Stimulated activated naive CD4-positive, alpha-beta T cell (primary cell): ENCODE data around the gene MRPL27.
A peak's percentile ranks its signal among the peaks of the same experiment; 100 is the strongest.

Experiments
- DNase-seq, 6 experiments: peaks; one replicate each; lab custom pipeline; 2025; lab: John Stamatoyannopoulos, UW

The MRPL27 gene

DNA sequence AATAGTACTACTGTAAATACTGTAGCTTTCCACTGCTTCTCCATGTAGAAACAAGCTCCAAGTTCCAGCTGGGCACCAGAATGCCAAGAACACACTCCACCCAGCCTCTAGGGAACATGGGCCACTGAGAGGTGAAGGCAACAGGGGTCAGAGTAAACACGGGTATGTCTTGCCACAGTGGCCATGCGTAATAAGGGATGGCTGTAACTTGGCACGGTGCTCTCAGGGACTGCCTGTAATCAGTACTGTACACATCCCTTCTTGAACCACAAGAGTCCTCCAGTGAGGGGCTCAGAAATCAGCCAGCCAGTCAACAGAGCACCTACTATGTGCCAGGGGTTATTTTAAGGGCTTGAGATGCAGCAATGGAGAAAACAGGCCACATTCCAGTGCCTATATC, 13.5 kb upstream of the MRPL27 start:
- no peak for DNase-seq

DNA sequence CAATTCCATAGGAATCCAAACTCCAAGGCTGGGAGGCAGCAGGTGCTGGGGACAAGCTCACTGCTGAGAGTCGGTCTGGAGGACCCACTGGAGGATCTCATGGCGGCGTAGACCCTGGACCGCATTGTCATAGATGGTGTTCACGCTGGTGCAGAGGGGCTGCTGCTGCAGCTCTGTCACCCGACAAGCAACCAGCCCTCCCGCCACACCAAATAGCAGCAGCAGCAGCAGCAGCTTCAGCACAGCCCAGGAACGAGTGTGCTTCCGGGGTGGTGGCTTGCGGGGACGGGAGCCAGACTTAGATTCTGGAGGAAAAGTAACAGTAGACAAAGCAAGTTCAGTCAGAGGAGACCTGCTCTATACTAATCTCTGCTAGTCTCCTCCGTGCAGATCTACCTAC, 9.9 kb upstream of the MRPL27 start:
- no peak for DNase-seq

DNA sequence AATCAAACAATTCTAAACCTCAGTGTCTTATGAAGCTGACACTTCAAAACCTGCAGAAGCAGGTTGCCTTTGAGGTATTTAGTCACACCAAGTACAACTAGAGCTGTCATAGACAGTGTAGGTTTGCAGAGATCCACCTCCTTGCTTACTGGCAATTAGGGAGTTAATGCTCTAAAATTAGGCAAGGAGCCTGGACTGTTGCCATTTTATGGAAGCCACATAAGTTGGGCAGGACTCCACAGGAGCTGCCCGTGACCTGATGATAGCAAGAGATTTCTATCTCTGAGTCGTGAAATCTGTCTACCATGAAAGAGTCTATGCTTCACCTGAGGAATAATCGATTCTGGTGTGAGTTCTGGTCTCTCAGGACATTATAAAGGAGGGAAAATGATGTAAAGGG, 8.9 kb upstream of the MRPL27 start:
- DNase-seq: no peak

DNA sequence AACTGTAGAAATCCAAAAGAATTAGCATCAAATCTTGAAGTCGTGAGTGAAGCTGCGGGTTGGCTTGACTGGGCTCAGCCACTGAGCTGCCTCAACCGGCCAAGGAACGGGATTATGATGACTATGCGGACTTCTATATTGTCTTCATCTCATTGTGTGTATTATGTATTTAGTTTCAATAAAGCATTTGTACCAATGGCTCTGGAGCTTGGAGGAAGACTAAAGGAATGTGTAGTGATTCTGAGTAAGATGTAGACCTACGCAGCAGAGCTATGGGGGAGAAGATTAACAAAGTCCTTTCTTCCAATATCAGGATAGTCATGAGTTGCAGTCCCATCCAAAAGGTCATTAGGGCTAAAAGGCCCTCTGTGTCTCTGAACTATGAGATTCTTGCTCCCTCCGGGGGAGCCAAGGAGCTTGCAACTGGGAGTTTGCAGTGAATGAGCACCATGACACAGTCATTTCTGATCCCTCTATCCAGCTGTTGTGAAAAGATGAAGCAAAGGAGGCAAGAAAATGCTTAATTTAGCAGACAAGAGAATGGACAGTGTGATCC, 8.4 kb upstream of the MRPL27 start:
- no peak for DNase-seq

DNA sequence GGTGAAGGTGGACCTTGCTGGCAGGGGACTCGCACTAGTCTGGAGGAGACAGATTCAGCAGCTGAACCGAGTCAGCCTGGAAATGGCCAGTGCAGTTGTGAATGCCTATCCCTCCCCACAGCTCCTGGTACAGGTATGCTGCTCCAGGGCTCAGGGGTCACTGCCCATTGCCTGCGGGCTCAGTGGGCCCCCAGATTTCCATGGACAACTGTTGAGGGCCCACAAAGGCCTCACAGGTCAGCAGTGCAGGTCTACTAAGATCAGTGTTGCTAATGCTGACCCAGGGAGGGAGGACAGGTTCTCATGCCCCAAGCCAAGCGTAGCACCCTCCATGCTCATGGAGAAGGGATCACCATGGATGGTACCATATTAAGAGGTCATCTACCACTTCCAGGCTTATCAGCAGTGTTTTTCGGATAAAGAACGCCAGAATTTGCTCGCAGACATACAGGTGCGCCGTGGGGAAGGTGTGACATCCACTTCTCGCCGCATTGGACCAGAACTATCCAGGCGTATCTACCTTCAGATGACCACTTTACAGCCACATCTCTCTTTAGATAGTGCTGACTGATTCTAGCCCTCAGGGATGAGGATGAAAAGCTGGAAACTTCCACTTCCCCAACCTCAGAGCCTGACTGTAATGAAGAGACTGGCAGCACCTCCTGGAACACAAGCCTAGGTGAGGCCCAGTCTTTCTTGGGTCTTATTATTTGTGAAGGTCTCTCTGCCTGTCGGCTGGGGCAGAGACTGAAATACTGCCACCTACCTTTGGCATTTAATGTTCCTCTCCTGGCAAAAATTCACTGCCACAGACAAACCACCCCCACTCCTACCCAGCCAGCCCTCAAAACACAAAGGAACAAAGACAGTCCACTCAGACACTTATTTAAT, 7.6 kb upstream of the MRPL27 start:
- DNase-seq: no peak

DNA sequence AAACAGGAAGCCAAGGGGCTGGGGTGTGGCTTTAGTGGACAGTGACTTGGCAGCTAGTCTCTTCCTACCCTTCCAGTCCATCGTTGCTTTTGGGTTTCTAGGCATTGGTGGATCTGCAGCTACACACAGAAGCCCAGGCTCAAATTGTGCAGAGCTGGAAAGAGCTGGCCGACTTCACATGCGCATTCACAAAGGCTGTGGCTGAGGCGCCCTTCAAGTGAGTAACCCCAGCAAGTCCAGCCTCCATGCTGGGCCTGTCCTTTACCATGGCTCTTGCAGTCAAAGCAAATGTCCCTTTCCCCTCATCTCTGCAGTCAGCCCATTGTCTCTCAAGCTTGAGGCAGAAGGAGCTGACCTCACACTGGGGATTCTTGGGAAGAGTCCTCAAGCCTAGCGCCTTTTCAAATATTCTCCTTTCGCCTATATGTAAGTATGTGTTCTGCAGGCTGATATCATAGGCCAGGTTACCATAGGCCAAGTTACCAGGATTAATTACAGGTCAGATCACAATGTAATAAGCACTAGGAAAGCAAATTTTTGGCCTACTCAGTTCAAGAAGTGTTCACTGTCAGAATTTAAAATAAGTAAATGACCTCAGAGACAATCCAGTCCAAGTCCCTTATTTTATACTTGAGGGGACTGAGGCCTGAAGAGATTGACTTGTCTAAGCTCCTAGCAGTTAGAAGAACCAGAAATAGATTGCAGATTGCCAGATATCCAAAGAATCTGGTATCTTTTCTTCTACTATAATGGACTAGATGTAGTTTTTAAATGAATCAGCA, 6.6 kb upstream of the MRPL27 start:
- DNase-seq: no peak

DNA sequence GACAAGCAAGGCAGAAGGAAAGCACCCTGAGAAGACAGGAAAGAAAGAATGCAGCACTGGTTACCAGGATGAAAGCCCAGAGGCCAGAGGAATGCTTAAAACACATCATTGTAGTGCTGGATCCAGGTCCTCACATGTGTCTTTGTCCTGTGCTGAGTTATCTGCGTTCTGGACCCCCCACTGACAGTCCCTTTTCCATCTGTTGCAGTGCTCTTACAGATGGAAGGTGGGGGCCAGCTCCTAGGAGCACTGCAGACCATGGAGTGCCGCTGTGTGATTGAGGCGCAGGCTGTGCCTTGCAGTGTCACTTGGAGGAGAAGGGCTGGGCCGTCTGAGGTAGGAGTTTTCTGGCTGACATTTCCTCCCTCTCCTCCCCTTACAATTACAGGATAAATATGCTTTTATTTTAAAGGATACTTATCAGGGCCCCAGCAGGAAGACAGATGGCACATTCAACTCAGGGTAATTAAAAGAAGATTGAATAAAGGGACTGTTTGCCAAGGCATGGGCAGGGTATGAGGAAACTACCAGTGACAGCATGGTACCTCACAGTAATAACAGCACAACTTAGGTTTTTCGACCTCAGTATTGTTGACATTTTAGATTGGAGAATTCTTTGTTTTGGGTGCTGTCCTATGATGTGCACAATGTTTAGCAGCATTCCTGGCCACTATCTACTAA, 3.0 kb upstream of the MRPL27 start:
- no peak for DNase-seq

DNA sequence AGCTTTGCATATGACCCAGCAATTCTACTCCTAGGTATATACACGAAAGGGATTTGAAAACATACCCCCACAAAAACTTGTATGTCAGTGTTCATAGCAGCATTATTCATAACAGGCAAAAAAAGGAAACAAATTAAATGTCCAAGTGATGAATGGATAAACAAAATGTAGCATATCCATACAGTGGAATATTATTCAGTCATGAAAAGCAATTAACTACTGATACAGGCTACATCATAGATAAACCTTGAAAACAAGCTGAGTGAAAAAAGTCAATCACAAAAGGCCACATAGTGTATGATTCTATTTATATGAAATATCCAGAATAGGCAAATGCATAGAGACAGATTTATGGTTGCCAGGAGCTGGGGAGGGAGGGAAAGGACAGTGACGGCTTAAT, 721 bp upstream of the MRPL27 start:
- DNase-seq: no peak

DNA sequence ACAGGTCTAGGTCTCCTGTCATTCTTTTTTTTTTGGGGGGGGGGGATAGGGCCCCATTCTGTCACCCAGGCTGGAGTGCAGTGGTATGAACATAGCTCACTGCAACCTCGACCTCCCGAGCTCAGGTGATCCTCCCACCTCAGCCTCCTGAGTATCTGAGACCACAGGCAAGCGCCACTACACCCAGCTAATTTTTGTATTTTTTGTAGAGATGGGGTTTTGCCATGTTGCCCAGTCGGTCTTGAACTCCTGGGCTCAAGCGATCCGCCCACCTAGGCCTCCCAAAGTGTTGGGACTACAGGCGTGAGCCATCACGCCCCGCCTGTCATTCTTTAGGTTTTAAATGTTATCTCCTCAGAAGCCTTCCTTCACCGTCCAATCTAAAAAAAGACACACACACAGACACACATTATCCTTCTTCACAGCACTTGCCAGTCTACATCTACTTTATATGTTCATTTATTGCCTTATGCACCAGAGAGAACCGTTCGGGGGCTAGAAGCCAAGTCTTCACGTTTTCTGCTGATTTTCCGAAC, 694 bp downstream of the MRPL27 start:
- no peak for DNase-seq

DNA sequence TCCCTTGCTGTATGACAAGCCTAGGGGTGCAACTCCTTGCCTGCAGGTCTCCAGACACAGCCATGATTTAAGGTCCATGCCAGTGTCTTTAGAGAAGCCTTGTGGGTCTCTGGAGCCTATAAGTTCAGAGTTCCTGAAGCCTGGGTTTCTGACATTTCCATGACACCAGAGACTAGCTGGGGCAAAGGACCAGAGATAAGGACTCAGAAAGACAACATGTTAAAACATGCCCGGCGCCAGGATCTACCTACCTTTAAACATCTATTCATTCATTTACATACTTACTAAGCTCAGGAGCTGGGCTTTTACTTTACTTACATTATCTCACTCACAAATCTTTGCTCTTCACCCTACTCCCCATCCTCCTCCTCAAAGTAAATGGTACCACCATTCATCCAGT, 1.5 kb downstream of the MRPL27 start:
- no peak for DNase-seq

DNA sequence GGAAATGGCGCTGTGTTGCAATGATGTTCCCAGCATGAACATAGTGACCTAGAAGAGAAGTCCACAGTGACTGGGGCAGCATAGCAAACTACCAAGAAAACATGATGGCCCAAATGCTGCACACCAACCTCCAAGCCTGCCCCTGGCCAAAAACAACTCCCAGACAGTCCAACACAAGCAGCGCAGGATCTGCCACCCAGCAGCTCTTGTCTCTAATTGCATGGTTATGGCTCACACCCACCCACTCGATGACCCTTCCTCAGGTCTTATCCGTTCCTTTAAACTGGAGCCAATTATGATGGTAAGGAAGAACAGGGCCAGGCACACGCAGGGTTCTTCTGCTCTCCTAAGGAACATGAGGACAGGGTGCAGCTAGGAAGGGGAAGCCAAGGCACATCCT, 2.9 kb downstream of the MRPL27 start:
- DNase-seq: no peak

DNA sequence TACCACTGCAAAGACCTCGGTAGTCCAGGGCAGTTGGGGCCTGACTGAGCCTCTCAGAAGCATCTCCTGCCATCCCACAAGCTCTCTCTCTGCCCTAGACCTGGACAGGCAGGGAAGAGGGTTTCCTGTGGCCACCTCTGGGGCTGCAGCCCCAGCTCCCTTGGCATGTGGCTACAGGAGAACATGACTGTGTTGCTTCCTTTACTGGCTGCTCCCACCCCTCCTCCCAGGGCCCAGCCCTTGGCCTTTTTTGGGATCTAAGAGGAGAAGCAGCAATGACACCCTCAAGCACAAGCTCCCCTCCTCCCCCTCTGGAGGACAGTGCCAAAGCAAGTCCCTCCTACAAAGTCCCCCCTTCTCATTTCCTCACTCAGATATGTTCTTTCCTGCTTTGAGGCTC, 5.6 kb downstream of the MRPL27 start:
- no peak for DNase-seq

DNA sequence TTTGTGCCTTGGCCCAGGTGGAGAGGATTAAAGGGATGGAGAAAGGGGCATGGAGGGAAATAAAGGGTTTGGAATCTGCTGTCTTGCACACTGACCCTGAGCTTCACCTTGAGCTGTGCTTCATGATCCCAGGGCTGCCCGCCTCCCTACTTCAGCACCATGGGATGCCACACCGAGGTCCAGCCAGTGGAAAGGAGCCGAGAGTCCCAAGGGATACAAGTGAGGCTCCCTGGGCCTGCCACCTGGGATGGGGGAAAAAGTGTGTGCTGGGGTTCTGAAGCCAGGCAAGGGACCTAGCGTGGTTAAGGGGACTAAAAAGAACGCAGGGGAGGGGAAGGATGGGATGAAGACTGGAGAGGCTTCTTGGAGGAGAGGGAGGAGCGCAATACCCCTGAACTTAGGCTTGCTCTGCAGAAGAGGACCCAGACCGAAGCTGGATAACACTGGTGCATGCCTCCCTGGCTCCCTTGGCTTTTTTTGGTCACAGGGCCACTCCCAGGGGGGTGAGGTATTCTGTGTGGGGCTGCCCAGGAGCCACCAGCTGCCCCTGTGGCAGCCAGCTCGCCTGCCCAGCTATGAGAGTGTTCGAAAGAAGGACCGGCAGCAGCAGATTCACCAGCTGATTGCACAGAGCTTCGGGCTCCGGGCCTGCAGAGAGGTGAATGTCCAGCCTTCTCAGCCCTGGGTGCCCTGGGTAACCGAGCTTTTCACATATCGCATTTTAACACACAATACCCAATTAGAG, 7.2 kb downstream of the MRPL27 start:
- DNase-seq: no peak

DNA sequence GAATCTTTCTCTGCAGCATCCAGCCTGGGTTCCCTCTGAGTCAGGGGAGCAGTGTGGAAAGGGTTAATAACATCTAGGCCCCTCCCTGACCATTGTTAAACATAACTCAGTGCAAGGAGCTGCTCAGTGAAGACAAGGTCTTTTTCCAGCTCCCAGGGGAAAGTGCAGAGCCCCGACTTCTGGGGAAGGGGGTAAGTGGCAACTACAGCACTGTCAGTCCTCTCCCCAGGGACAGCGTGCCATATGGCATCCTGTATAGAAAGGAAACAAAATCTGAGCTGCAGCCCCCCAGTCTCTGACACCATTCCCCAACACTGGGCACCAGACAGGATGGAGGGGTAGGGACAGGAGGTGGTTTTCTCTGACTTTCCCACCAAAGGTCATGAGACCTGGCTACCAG, 7.8 kb downstream of the MRPL27 start:
- DNase-seq: no peak

DNA sequence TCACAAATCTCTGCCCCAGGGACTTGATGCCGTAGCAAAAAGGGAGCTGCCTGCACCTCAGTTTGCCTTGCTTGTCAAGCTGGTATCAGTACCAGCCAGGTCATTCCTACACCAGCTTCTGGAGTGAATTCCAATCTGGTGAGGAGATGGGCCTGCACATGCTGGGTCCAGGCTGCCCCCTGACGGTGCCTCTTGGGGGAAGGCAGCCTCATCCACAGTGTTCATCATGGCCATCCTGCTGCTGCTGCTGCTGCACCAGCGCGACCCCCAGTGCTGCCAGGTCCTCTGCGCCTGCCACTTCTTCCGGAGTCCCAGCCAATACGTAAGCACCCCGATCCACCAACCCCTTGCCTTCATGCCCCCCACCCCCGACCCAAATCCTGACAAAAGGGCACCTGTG, 8.3 kb downstream of the MRPL27 start:
- no peak for DNase-seq

DNA sequence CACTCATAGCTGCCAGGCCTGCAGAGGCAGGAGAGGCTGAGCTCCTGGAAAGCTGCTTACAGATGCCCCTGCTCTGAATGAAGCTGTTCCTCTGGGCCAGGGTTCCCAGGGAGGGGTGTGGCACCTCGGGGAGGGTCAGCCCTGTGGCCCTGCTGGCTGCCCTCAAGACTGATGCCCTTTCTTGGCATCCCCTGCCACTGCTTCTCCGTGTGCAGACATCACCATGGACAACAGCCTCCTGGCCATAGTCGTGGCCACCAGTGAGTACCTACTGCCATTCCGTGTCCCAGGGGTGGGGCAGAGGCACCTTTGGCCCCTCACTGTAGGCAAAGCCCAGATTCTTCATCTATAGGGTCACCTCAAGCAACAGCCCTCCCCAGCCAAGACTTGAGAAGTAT, 8.9 kb downstream of the MRPL27 start:
- no peak for DNase-seq

DNA sequence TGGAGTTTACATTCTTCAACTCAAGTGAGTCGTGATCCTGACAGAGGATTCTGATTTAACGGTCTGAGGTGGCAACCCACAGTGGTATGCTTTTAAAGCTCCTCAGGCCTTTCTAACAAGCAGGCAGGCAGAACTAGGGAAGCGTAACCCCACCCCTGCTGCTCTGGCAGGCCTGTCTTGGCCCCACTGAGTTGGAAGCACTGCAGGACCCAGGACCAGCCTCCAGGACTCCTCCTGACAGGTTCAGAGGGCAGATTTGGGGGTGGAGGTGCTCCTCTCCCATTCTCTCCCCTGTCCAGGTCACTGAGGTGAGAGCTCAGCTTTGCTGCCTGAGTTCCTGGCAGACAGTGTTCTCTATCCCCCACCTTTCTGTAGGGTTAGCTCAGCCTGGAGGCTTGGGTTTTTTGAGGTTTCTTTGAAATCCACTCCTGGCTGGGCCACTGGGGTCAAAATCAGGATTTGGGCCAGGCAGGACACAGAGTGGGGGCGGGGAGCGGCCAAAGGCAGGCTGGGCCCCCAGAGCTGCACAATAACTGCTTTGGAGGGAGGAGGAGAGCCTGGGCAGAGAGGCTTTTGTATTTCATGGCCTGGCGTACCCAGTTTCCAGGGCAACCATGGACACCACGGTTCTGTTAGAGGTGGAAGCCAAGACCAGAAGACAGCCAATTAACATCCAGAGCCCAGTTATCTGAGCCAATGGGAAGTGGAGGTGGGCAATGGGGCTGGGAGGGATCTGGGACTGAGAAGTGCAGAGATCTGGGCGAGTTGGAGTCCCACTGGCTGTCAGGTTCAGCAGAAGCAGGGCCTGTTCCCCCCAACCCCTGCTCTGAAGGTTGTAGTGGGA, 9.5 kb downstream of the MRPL27 start:
- no peak for DNase-seq

DNA sequence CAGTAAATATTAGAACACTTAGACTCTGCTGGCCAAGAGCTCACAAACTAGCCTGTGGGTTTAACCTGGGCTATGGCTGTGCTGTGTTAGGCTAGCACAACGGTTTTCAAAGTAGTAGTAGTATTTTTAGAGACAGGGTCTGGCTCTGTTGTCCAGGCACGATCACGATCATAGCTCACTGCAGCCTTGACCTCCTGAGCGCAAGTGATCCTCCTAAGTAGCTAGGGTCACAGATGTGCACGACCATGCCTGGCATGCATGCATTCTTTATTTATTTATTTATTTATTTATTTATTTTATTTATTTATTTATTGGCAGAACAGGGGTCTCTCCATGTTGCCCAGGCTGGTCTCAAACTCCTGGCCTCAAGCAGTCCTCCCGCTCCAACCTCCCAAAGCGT, 10.3 kb downstream of the MRPL27 start:
- DNase-seq: no peak

DNA sequence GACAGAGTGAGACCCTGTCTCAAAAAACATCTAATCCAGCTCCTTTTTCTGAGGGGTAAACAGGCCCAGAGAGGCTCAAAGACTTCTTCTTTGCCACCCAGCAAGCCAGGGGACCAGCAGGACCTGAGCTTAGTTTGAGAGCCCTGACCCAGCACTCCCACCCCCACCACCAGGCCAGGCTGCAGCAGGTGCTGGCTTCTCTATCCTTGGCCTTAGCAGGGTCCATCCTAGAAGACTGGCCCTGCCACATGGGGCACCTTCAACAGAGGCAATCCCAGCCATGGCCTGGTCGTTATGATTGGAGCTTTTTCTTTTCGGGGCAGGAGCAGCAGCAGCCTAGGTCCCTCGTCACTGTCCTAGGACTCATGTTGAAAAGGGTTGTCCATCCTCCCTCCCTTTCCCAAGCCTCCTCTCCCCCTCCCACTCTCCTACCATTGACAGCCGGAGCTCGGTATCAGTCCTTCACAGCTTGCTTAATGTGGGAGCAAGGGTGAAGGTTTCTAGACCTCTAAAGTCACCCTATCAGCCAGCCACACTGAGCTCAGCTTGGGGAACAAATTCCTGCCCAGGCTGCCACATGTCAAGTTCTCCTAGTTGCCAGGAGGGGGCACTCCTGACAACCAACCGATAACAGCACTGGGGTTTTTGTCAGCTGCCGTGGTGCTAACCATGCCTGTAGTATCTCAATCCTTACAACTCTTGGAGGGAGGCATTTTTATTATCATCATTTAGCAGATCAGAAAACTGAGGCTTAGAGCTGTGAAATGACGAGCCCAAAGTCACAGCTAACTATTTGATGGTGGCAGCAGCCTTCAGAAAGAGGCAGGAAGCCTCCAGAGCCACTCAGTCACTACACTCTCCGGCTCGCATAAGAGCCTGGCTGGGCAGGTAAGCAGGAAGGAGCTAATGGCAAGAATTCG, 11.2 kb downstream of the MRPL27 start:
- DNase-seq: peak; percentile 18 to 68 (median 42)
